Measurements from ENCODE around the gene GREB1L. TPM values are rescaled to one million over a fixed set of nuclear protein-coding genes. Genes with fewer than 3 reads are reported as not detected.
A peak's percentile ranks its signal among the peaks of the same experiment; 100 is the strongest.

GREB1L gene
- total RNA-seq, 6 experiments from 2014 or later, result 3.1 to 7.9 (median 5.7) TPM

- TF ChIP-seq POLR2A (IDR thresholded peaks at IDR 0.05) (no peak), CTCF (IDR thresholded peaks at IDR 0.05) (no peak)
- peaks cover 0 to 16% (median 3%) of the 10 kb centered on the region in 4 donors for H3K4me1 ChIP-seq
- intact Hi-C loops (cut with DNase I), result no loop called here
- peak overlapping the region in 2 of 3 donors; percentile 53 to 84 for H3K27ac ChIP-seq
- ATAC-seq (peak; percentile 97 to 99 (median 98)), DNase-seq (peak; percentile 78 to 93 (median 92))
- H3K27me3 ChIP-seq, result no peaks in the 10 kb centered on the region
- WGBS (ENCODE audit: insufficient coverage, low coverage, low lambda C conversion rate, missing lambda C conversion rate), result 23% methylated on average over 6 of the region's 6 CpGs
- no peaks in the 10 kb centered on the region for H3K9me3 ChIP-seq
- no peaks in the 10 kb centered on the region for H3K36me3 ChIP-seq
- no peak overlapping the region for H3K4me3 ChIP-seq
Measured at GRCh38 chr18:21330122-21330701, 88.2 kb downstream of the GREB1L start.

GRCh38 chr18:21331065-21331464 lies 89.0 kb downstream of the GREB1L start:
- Histone ChIP-seq H3K4me1 (peaks cover 0 to 22% (median 6%) of the 10 kb centered on the region in 4 donors), H3K9me3 (no peaks in the 10 kb centered on the region), H3K27me3 (no peaks in the 10 kb centered on the region), H3K36me3 (no peaks in the 10 kb centered on the region), H3K4me3 (no peak overlapping the region), H3K27ac (peak overlapping the region in 1 of 3 donors; percentile 53)
- ATAC-seq (no peak), DNase-seq (no peak)
- 50% methylated on average over 2 of the region's 2 CpGs for WGBS (ENCODE audit: insufficient coverage, low coverage, low lambda C conversion rate, missing lambda C conversion rate)
- no peak for TF ChIP-seq CTCF (IDR thresholded peaks at IDR 0.05)
- TF ChIP-seq POLR2A (IDR thresholded peaks at IDR 0.05), result no peak
- intact Hi-C loops (cut with DNase I), result no loop called here

GRCh38 chr18:21335927-21336488 lies 94.0 kb downstream of the GREB1L start:
- Histone ChIP-seq H3K9me3 (no peaks in the 10 kb centered on the region), H3K36me3 (no peaks in the 10 kb centered on the region), H3K27me3 (no peaks in the 10 kb centered on the region), H3K4me1 (peaks cover 0 to 9% (median 3%) of the 10 kb centered on the region in 4 donors), H3K4me3 (no peak overlapping the region), H3K27ac (no peak overlapping the region)
- DNase-seq (no peak), ATAC-seq (peak; percentile 56 to 78 (median 73))
- 43% methylated on average over 5 of the region's 5 CpGs for WGBS (ENCODE audit: insufficient coverage, low coverage, low lambda C conversion rate, missing lambda C conversion rate)
- TF ChIP-seq CTCF (IDR thresholded peaks at IDR 0.05) (no peak), POLR2A (IDR thresholded peaks at IDR 0.05) (no peak)
- intact Hi-C loops (cut with DNase I), result no loop called here

GRCh38 chr18:21336846-21337245 lies 94.8 kb downstream of the GREB1L start:
- H3K36me3 ChIP-seq, result no peaks in the 10 kb centered on the region
- intact Hi-C loops (cut with DNase I), result no loop called here
- H3K9me3 ChIP-seq, result no peaks in the 10 kb centered on the region
- no peak for TF ChIP-seq POLR2A (IDR thresholded peaks at IDR 0.05)
- no peak for TF ChIP-seq CTCF (IDR thresholded peaks at IDR 0.05)
- no peaks in the 10 kb centered on the region for H3K27me3 ChIP-seq
- WGBS (ENCODE audit: insufficient coverage, low coverage, low lambda C conversion rate, missing lambda C conversion rate), result 77% methylated on average over 2 of the region's 2 CpGs
- ATAC-seq (no peak), DNase-seq (no peak)
- H3K27ac ChIP-seq, result no peak overlapping the region
- no peak overlapping the region for H3K4me3 ChIP-seq
- H3K4me1 ChIP-seq, result peaks cover 0 to 9% (median 3%) of the 10 kb centered on the region in 4 donors

Measured in right lobe of liver (tissue), 6 donors.